CD1c-positive myeloid dendritic cell (primary cell): Measurements from ENCODE around the gene UGT1A8.

Source experiments
- DNase-seq: peaks from one replicate; pipeline ENCODE4 v3.0.0-alpha.2; 2016; ENCODE audit errors: extremely low spot score

Gene UGT1A8

DNA sequence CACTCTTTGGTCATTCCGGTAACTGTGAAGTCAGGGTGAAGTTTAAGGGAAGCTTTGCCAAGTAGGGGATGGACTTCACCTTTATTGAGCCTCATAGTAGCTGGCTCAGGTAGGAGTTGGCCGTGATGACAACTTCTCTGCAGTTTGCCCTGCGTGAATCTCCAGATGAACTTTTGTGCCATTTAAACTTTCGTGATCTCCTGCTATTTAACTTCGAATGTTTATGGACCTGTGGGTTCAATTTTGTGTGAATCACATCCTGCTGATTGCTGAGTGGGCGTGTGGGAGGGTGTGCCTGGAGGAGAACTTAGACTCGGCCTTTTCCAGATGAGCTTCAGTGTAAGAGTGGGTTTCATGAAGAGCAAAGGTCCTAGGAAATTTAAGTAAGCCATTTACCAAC lies 146.8 kb downstream of the UGT1A8 start:
- no peak for DNase-seq

DNA sequence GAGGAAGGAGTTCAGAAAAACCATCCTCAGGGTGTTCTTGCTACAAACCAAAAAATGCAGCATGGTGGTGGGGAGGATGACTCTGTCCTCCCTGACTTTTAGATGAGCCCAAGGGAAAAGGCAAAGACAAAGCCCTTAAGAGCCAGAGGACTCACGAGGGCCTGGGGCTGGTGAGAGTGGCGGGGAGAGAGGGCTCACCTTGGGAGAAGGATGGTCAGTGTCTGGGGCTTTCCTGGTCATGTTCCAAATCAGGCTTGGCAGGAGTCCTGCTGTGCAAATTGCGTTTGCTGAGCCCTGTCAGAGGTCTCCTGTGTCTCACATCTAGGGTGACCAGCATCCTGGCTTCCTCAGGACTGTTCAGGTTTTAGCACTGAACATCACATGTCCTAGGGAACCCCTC lies 147.3 kb downstream of the UGT1A8 start:
- DNase-seq: no peak

DNA sequence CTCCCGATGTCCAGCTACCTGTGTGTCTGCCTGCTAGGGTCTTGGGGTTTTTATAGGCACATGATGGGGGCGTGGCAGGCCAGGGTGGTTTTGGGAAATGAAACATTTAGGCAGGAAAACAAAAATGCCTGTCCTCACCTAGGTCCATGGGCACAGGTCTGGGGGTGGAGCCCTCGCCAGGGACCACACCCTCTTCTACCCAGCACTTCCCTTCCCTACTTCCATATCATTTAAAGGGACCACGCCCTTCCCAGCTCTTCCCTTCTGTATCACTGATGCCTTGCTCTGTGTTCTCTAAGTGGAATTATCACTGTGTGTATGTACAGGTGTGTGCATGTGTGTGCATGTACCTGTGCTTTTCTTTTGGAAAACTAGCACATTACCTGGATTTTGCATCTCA lies 149.0 kb downstream of the UGT1A8 start:
- DNase-seq: no peak

DNA sequence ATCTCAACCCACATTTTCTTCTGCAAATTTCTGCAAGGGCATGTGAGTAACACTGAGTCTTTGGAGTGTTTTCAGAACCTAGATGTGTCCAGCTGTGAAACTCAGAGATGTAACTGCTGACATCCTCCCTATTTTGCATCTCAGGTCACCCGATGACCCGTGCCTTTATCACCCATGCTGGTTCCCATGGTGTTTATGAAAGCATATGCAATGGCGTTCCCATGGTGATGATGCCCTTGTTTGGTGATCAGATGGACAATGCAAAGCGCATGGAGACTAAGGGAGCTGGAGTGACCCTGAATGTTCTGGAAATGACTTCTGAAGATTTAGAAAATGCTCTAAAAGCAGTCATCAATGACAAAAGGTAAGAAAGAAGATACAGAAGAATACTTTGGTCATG lies 150.6 kb downstream of the UGT1A8 start:
- no peak for DNase-seq

DNA sequence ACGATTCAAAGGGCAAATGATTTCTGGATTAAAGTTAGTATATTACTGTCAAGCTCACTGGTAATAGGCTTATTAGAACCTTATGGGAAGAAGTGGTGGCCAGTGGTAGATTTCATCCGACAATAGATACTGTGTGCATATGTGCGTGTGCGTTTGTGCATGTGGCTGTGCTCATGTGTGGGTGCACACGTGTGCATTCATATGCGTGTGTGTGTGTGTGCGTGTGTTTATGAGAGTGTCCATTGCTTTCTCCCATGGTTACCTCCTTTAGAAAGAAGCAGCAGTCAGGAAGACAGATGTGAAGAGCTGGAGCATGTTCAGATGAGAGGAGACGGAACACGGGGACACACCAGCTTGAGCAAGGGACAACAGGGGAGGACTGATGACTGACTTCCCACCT lies 151.8 kb downstream of the UGT1A8 start:
- DNase-seq: no peak

DNA sequence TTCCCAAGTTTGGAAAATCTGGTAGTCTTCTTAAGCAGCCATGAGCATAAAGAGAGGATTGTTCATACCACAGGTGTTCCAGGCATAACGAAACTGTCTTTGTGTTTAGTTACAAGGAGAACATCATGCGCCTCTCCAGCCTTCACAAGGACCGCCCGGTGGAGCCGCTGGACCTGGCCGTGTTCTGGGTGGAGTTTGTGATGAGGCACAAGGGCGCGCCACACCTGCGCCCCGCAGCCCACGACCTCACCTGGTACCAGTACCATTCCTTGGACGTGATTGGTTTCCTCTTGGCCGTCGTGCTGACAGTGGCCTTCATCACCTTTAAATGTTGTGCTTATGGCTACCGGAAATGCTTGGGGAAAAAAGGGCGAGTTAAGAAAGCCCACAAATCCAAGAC lies 154.7 kb downstream of the UGT1A8 start:
- DNase-seq: no peak

DNA sequence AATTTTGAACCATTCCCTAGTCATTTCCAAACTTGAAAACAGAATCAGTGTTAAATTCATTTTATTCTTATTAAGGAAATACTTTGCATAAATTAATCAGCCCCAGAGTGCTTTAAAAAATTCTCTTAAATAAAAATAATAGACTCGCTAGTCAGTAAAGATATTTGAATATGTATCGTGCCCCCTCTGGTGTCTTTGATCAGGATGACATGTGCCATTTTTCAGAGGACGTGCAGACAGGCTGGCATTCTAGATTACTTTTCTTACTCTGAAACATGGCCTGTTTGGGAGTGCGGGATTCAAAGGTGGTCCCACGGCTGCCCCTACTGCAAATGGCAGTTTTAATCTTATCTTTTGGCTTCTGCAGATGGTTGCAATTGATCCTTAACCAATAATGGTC lies 155.2 kb downstream of the UGT1A8 start:
- no peak for DNase-seq

DNA sequence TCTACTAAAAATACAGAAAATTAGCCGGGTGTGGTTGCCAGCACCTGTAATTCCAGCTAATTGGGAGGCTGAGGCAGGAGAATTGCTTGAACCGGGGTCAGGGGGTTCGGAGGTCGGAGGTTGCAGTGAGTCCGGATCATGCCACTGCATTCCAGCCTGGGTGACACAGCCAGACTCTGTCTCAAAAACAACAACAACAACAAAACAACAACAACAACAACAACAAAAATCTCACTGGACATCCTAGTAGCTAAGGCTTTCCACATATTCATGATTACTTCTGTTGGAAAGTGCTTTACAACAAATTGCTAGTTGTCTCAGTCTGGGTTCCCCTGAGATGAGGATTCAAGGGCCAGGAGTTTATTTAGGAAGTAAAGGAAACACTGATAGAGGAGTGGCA lies 156.4 kb downstream of the UGT1A8 start:
- DNase-seq: no peak

DNA sequence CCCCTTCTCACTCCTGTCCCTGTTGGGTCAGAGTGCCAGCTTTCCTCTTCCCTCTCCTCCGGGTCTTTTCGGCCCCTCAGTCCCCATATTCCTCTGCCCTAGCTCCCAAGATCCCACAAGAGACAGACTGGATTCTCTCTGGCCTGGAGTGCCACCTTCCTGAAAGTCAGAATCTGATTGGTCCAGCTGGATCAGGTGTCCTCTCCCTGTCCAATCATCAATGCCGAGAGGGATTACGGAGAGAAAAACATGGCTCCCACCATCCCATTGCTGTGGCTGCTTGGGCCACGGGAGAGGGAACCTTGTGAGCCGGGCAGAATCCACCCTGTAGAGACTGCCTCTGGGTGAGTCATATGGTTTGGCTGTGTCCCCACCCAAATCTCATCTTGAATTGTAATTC lies 158.0 kb downstream of the UGT1A8 start:
- DNase-seq: no peak

DNA sequence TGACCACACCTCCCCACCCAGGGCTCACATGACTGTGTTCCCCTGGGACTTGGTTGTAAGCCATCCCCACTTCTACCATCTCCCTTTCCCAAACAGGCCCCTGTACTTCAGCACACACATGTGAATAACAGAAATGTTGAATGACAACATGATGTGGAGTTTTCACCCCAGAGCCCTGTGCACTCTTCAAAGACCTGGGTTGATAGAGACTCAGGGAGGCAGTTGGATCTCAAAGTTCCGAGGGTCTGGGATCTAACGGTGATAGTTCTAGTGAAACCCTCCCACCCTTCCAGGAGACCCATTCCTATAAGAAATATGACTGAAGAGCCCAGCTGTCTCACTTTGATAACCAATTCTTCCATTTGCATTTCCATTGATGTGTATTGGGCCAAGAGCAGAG lies 160.6 kb downstream of the UGT1A8 start, which contains the start of gene MROH2A:
TSS of gene MROH2A (plus strand) at position 301 of the 400 bp plus-strand sequence. CDS start 1,029 bp downstream, outside the sequence.
- DNase-seq: no peak

DNA sequence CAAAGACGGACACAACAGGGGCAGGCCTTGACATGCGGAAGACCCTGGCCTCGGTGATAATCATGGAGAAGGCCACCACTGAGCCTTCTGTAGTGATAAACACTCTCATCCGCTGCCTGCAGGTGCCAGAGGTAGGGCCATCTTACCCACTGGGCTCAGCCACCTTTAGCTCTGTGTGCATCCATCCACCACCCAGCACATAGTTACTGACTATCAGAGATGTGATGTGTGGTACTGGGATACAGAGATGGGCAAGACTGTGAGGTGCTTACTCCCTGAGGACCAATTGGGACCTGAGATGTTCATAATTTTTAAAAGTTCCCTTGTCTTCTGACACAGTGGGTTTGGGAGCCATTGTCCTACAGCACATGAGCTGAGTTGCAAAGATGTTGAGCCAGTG lies 162.3 kb downstream of the UGT1A8 start:
- DNase-seq: no peak

DNA sequence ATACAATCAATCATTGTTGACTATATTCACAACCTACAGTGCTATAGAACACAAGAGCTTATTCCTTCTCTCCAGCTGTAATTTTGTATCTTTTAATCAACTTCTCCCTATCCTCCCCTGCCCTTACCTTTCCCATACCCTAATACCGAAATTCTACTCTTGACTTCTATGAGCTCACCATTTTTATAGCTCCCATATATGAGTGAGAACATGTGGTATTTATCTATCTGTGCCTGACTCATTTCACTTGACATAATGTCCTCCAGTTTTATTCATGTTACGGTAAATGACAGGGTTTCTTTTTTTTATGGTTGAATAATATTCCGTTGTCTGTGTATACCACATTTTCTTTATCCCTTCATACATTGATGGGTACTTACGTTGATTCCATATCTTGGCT lies 163.3 kb downstream of the UGT1A8 start:
- no peak for DNase-seq

DNA sequence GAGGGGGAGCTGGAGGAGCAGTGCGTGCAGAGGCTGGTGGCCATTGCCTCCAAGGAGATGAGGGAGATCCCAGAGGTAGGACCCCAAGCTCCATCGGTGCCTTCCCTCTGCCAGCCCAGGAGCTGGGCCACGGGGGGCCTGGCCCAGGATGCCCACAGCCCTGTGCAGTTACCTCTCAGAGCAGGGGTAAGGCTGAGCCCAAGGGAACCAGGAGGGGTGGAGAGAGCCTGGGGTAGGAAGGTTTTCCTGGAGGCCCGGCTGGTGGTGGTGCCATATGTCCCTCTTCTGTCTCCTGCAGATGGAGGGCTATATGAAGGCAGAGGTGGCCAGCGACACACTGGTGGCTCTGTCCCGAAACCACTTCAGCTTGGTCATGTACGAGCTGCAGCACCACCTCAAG lies 172.1 kb downstream of the UGT1A8 start:
- DNase-seq: no peak

DNA sequence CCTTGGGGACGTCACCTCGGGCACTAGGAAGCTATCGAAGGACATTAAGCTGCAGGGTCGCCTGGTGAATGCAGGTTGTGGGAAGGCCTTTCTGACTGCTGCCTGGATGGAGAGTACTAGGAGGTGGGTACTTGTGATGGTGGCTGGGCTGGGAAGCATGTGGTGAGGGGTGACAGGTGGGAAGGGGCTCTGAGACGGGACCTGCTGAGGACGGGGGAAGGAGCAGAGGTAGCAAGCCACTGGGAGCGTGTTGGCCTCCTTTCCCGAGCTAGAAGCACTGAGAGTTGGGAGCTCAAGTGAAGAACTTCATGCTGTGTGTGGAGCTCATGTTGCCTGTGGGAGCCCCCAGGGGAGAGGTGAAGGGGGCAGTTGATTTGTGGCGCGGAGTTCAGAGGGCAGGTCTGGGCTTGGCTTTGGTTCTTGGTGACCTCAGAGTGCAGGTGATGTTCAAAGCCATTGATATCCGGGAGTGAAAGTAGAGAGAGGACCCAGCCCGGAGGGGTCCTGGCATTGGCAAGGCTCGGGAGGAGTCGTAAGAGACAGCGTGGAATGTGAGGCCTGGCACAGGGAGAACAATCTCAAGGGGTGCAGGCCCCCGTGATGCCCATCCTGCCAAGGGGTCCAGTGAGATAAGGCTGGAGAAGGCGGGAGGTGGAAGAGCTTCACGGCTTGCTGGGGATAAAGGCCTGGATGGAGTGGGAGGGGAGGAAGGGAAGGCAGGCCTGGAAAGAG lies 173.9 kb downstream of the UGT1A8 start:
- no peak for DNase-seq

DNA sequence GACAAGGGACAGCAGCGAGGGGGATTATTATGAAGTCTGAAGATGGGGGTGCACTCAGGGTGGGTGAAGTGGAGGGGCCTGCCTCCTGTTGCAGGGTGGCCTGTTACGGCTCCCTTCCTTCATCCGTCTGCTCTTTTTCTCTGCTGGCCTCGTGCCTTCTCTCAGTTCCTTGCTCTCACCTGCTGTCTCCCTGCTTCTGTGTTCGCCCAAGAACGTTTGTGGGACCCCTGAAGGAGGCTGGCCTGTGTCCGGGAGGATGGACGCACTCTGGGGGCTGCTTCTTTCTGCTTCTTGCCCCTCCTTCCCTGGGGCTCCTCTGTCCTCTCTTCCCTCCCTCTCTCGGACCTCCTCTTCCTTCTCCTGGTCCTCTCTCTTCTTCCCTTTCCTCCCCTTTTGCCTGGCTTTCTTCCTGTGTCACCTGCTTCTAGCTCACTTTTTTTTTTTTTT lies 174.5 kb downstream of the UGT1A8 start:
- DNase-seq: no peak

DNA sequence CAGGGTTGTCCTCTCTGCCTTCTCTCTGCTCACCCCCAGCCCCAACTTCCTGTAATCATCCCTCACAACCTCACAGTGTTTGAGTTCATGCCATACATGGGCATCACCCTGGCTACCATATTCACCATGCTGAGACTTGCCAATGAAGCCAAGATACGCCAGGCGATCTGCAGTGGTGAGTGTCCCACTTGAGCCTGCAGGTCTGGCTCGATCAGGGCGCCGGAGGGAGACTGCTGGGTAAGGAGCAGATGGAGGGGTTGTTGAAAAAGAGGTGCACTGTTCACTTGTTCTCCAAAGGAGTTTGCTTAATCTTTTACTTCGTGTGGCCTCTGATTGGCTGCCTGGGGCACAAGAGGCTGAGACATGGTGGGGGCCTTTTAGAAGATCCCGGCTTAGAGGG lies 175.3 kb downstream of the UGT1A8 start:
- DNase-seq: no peak

DNA sequence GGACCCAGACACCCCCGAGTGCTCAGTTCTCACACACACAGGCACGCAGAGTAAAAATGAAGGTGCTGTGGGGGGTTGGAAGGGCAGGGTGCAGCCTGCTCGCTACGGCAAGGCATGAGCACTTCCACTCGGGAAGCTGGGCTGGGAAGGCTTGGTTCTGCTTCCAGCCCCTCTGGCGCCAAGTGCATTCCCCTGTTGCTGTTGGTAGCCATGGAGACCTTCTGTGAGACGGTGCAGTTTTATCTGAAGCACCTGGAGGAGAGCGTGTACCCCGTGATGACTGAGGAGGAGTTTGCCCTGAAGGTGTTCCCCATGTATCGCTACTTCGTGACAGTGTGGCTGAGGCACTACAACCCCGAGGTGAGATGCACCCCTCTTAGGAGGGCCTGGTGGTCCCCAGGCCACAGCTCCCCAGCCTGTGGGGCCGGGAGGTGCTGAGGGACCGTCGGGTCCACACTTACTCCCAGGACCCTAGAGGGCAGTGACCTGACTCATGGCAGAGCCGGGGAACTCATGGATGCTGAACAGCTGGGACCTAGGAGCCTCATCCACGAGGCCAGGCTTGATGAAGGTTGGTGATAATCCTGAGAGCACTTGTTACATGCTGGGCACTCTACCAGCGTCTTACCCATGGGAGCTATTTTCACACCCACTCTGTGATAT lies 176.2 kb downstream of the UGT1A8 start:
- no peak for DNase-seq

DNA sequence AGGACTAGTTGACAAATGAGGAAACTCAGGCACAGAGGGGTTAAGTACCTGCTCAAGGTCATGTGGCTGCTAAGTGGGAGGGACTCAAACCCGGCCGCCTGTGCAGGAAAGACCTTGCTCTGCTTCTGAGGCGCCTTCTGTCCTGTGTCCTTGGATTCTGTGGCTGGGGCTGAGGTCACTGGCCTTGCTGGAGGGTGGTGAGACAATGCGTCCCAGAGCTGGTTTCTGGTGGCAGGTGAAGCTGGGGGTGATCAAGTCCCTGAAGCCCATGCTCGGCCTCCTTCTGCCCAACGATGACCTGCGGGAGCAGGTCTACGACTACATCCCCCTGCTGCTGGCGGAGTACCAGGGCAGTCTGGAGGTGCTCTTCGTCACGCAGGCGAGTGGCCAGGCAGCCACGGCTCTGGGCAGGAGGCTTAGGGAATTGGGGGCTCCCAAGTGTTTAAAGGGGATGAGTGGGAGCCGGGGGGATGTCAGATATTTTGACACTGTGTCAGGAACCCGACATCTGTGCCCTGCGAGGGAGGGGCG lies 176.8 kb downstream of the UGT1A8 start:
- no peak for DNase-seq

DNA sequence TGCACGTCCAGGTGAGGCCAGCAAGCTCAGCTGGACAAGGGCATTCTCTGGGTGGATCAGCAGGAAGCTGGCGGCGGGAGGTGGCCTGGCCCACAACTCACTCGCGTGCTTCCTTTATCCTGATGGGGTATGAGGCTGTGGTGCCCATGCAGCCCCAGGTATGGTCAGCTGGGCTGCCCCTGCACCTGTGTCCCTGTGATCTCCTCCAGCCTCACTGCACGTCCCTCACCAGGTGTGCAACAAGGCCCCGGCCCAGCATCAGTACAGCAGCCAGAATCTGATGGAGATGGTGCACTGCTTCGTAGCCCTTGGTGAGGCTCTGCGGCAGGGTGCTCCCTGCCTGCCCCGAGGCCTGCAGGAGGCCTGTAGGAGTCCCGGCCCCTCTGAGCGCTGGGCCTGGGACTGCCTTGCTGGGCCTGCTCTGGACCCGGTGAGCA lies 178.3 kb downstream of the UGT1A8 start:
- DNase-seq: no peak

DNA sequence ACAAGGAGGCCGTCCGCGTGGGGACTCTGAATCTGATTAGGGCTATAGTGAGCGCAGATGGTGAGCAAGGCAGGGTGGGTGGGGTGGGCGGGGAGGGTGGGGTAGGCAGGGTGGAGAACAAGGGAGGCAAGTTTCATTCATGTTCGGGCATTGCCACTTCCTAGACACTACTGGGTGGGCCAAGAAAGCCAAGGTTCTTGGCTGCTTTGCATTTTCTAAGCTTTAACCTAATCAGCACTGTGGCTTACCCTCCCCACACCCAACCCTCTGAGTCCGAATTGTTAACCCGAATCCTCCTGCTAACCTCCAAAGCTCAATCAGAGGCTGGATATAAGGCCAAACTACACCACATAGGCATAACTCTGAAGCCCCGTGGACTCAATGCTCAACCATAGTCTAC lies 178.8 kb downstream of the UGT1A8 start:
- DNase-seq: no peak

DNA sequence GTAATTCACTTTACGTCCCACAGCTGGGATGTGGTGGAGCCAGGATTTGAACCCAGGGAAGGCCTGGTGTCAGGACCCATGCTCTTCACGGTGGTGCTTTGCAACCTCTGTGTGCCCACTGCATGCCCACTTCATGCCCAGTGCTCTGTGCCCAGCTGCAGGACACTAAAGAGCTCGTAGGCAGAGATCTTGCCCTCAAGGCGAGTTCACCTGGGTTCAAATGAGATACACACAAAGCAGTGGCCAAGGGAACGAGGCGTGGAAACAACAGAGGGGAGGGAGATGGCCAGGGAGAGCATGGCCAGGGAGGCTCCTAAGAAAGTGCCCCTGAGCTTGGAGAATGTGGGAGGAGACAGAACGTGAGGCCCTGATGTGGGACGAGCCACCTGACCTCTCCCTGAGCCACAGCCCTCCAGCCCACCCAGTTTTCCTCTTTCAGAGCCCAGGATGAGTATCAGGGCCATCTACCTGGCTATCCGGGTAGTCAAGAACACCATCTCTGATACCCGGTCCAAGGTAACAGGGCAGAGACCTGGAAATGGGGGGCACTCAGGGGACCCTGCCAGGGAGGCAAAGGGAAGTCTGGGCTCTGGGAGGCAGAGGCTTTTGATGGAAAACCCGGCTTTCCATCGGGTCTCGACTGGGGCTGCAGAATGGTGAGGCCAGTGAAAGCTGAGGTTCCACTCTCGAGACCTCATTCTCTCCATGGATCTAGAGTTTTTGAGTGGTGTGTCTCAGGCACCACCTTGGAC lies 181.1 kb downstream of the UGT1A8 start:
- no peak for DNase-seq

DNA sequence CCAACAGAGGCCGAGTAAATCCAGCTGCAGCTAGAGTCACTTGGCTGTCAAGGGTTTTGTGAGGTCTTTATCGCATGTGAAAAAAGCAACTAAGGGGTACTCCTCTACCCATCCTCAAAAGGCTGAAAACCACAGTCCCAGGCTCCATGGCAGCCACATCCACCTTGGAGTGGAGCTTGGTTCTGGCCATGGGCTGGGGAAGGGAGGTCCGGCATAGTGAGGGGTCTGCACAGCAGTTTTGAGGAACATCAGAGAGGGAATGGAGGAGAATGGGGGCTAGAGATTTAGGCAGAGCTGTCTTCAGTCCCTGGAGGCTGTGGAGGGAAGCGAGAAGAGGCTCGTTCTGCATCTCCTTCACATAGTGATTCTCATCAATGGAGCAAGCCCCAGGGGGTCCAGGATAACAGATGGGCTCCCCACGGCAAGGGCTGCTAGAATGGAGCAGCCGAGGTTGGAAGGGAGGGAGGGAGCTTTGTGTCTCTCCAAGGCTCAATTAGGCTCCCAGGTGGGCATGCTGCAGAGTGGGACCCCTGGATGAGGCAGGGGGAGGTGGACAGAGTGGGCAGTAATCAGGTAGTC lies 181.7 kb downstream of the UGT1A8 start:
- no peak for DNase-seq
